ENCODE results near the gene KPNA3.

GRCh38 chr13:49756263-49756662 lies 36.2 kb downstream of the KPNA3 start:
- TF ChIP-seq, protein P1, sequence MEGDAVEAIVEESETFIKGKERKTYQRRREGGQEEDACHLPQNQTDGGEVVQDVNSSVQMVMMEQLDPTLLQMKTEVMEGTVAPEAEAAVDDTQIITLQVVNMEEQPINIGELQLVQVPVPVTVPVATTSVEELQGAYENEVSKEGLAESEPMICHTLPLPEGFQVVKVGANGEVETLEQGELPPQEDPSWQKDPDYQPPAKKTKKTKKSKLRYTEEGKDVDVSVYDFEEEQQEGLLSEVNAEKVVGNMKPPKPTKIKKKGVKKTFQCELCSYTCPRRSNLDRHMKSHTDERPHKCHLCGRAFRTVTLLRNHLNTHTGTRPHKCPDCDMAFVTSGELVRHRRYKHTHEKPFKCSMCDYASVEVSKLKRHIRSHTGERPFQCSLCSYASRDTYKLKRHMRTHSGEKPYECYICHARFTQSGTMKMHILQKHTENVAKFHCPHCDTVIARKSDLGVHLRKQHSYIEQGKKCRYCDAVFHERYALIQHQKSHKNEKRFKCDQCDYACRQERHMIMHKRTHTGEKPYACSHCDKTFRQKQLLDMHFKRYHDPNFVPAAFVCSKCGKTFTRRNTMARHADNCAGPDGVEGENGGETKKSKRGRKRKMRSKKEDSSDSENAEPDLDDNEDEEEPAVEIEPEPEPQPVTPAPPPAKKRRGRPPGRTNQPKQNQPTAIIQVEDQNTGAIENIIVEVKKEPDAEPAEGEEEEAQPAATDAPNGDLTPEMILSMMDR (IDR thresholded peaks at IDR 0.05): no peak
- no peak for TF ChIP-seq POLR2A (IDR thresholded peaks at IDR 0.05)

Measured in ovary (tissue), 3 donors.